ENCODE data around the gene GIMAP4. TPM values are rescaled to one million over a fixed set of nuclear protein-coding genes. Genes with fewer than 3 reads are reported as not detected.
"Not testable (repeated sequence)": the region's sequence is repeated elsewhere in the genome, so short reads cannot be mapped to it uniquely, and the experiment has no call there.

Gene GIMAP4
- total RNA-seq (2014; rRNA removed; shearing (Covaris generic)), result not detected in 2 replicates

GRCh38 chr7:150567169-150567568 is at the start of gene GIMAP4:
GIMAP4 (plus strand) TSS chr7:150567390; CDS start chr7:150569902, 2,512 bp downstream.
- no peak for DNase-seq (ENCODE audit: low read depth)

GRCh38 chr7:150519310-150519709 is 47.9 kb upstream of the GIMAP4 start:
- no peak for DNase-seq (ENCODE audit: low read depth)

GRCh38 chr7:150520145-150520544 is 47.0 kb upstream of the GIMAP4 start:
- DNase-seq (ENCODE audit: low read depth), result no peak

- DNase-seq (ENCODE audit: low read depth), result not testable (repeated sequence)
These were observed 44.3 kb upstream of the GIMAP4 start for GRCh38 chr7:150522931-150523330.

GRCh38 chr7:150524018-150524417 is 43.2 kb upstream of the GIMAP4 start:
- no peak for DNase-seq (ENCODE audit: low read depth)

- DNase-seq (ENCODE audit: low read depth), result no peak
These were observed 35.5 kb upstream of the GIMAP4 start for GRCh38 chr7:150531704-150532103.

- no peak for DNase-seq (ENCODE audit: low read depth)
These were observed 28.9 kb upstream of the GIMAP4 start for GRCh38 chr7:150538259-150538658.

- no peak for DNase-seq (ENCODE audit: low read depth)
These were observed 14.0 kb upstream of the GIMAP4 start for GRCh38 chr7:150553163-150553562.

- DNase-seq (ENCODE audit: low read depth), result no peak
These were observed 10.6 kb upstream of the GIMAP4 start for GRCh38 chr7:150556521-150557138.

- DNase-seq (ENCODE audit: low read depth), result no peak
These were observed 6.7 kb upstream of the GIMAP4 start for GRCh38 chr7:150560486-150560885.

GRCh38 chr7:150562919-150563318 is 4.3 kb upstream of the GIMAP4 start:
- DNase-seq (ENCODE audit: low read depth), result no peak

GRCh38 chr7:150564006-150564405 is 3.2 kb upstream of the GIMAP4 start:
- DNase-seq (ENCODE audit: low read depth), result no peak

- no peak for DNase-seq (ENCODE audit: low read depth)
These were observed 2.6 kb upstream of the GIMAP4 start for GRCh38 chr7:150564566-150564965.

- no peak for DNase-seq (ENCODE audit: low read depth)
These were observed 2.0 kb upstream of the GIMAP4 start for GRCh38 chr7:150565239-150565638.

GRCh38 chr7:150566123-150566522 is 1.1 kb upstream of the GIMAP4 start:
- no peak for DNase-seq (ENCODE audit: low read depth)

GRCh38 chr7:150566572-150566971 is 618 bp upstream of the GIMAP4 start:
- no peak for DNase-seq (ENCODE audit: low read depth)

GRCh38 chr7:150567871-150568301 is 696 bp downstream of the GIMAP4 start:
- no peak for DNase-seq (ENCODE audit: low read depth)

GRCh38 chr7:150568714-150569113 is 1.5 kb downstream of the GIMAP4 start:
- DNase-seq (ENCODE audit: low read depth), result no peak

GRCh38 chr7:150569245-150569955 is 2.2 kb downstream of the GIMAP4 start:
- DNase-seq (ENCODE audit: low read depth), result no peak

GRCh38 chr7:150570556-150571465 is 3.6 kb downstream of the GIMAP4 start:
- no peak for DNase-seq (ENCODE audit: low read depth)

GRCh38 chr7:150572496-150572895 is 5.3 kb downstream of the GIMAP4 start:
- DNase-seq (ENCODE audit: low read depth), result no peak

- DNase-seq (ENCODE audit: low read depth), result not testable (repeated sequence)
These were observed 12.9 kb downstream of the GIMAP4 start for GRCh38 chr7:150579979-150580637.
